ENCODE results near the gene SDHA. TPM values are rescaled to one million over a fixed set of nuclear protein-coding genes. Genes with fewer than 3 reads are reported as not detected.
"Not testable (repeated sequence)": the region's sequence is repeated elsewhere in the genome, so short reads cannot be mapped to it uniquely, and the experiment has no call there.

The SDHA gene
- polyA plus RNA-seq, 1 donor: 160 TPM

GRCh38 chr5:298737-299125 is 80.6 kb downstream of the SDHA start:
- DNase-seq: no peak

DNA sequence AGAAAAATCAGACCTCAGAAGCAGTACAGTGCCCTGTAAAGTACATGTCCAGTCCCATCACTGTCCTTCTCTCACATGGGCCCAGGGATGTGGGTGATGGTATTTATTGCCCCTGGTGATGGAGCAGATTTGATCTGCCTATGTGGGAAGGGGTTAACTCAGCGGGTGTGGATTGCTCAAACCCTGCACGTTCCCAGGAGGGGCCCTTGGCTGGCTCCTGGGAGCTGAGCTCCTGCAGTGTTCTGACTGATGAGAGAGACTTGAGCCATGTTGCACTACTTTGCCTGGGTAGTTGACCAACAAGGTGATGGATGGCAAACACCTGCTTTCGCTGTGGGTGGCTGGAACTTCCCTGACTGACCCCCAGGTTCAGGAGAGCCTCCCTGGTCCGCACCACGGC is 81.8 kb downstream of the SDHA start:
- DNase-seq: not testable (repeated sequence)

DNA sequence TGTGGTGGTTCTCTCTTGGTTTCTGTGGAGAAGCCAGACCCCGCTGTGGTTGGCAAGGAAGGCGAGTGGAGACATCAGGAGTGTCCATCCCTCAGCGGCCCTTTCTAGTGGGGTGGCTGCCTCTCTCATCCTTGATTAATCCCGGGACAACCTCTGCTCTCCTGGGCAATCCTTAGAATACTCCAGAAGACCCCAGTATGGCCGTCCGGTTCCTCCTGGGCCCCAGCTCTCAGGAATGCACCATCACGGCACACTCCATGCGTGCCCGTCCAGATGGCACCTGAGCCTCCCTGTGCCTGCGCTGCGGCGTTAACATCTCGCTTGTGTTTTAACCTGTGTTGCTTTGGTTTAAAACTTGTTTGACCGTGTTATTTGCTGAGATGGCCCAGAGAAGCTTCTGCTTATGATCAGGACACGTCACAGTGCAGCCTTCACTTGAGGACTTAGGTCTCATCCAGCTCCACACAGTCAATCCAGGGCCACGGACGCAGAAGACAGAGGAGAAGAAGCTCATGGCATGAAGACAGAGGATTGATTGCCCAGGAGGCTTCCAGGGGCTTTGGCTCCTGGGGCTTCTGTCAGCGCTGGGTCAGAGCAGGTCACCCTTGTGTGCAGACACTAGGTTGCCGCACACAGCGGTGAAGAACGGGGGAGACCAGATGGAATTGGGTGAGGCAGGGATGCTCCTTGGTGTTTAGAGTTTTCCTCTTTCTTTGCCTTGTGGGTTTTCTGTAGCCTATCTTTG is 82.7 kb downstream of the SDHA start:
- not testable (repeated sequence) for DNase-seq

- DNase-seq: not testable (repeated sequence)
Measured at GRCh38 chr5:302416-302815, 84.3 kb downstream of the SDHA start.

GRCh38 chr5:302966-303365 is 84.8 kb downstream of the SDHA start:
- no peak for DNase-seq

GRCh38 chr5:303741-304140 is 85.6 kb downstream of the SDHA start:
- not testable (repeated sequence) for DNase-seq

DNA sequence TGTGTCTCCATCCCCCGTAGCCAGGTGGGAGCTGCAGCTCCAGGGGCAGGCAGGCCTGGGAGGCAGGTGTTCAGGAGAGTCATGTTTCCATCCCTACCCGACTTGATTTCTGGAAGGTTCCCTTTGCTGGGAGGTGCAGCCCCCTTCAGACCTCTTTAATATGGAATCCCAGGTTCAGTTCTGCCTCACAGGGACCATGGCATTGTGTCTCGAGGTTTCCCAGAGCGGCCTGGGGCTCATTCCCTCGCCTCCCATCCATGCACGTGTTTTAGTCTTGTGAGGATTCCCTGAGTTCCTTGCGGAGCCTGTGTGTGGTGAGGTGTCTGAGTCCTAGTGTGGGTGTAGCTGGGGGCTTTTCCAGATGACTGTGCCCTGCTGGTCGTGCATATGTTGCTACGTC is 86.9 kb downstream of the SDHA start:
- DNase-seq: no peak

GRCh38 chr5:305459-305858 is 87.3 kb downstream of the SDHA start:
- DNase-seq: no peak

GRCh38 chr5:306011-306805 is 88.1 kb downstream of the SDHA start:
- DNase-seq: no peak

Other genes with a start within 250 kb of the SDHA start
- 15.0 TPM for gene PLEKHG4B, start 126.2 kb upstream of the SDHA start, polyA plus RNA-seq (ENCODE audit: insufficient read length)
- gene LRRC14B, start 26.8 kb upstream of the SDHA start, polyA plus RNA-seq (ENCODE audit: insufficient read length): not detected
- 13.8 TPM for gene CCDC127, start 167 bp upstream of the SDHA start, polyA plus RNA-seq (ENCODE audit: insufficient read length)
- 136 TPM for gene PDCD6, start 53.3 kb downstream of the SDHA start, polyA plus RNA-seq (ENCODE audit: insufficient read length)
- 5.9 TPM for gene AHRR, start 103.4 kb downstream of the SDHA start, polyA plus RNA-seq (ENCODE audit: insufficient read length)
- 67.2 TPM for gene EXOC3, start 224.9 kb downstream of the SDHA start, polyA plus RNA-seq (ENCODE audit: insufficient read length)